OCI-LY3 (cell line): ENCODE measurements around the gene PCDHA8.

Experiments
- CTCF ChIP-seq: fragments of 200-600, 300-600 bp; sonication (generic); IDR thresholded peaks from 2 replicates; pipeline ENCODE4 v1.5.1; 2014; ENCODE audit warnings: antibody characterized with exemption, low read length, low read depth
- EZH2phosphoT487 ChIP-seq: fragments of 200-600 bp; shearing (Covaris generic); IDR thresholded peaks from 2 replicates; pipeline ENCODE4 v1.6.1; 2018; ENCODE audit warnings: antibody characterized with exemption, mixed run types, low read depth

GRCh38 chr5:140794595-140795258 lies 46.3 kb upstream of the PCDHA8 start, which contains the start of gene PCDHA2:
- TF ChIP-seq CTCF, result no peak
- TF ChIP-seq EZH2phosphoT487, result no peak
